ENCODE measurements around the gene IFRD2. TPM values are rescaled to one million over a fixed set of nuclear protein-coding genes. Genes with fewer than 3 reads are reported as not detected.

IFRD2 gene
- total RNA-seq, 4 donors from 2014 or later: 42.0 to 129 (median 56.2) TPM

DNA sequence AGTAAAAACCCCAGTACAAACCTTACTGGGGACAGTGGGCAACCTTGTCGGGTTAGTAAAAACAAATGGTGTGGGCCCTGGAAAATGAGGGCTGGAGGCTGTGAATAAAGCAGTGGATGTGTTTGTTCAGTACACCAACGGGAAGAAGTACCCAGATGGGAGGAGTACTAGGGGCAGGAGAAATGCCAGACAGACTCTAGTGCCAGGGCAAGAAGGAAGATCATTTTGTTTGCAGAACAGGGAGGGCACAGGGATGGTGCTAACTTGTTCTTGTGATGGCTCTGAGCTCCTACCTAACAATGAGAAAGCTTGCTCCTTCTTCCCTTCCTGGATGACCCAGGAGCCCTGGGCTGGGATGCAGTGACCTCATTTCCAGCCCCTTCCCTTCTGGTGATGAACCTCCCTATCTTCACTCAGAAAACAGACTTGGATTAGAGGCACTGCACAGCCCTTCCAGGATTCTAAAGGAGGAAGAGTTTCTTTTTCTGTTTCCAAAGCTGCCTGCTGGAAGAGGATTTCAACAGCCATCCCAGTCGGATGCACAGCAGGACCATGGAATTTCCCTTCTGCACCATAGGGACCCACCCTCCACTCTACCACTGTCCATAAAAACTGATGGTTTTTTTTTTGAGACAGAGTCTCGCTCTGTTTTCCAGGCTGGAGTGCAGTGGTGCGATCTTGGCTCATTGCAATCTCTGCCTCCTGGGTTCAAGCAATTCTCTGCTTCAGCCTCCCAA lies 42.3 kb upstream of the IFRD2 start:
- WGBS, 2 donors: 40 to 49% methylated on average over 5 of the region's 5 CpGs

DNA sequence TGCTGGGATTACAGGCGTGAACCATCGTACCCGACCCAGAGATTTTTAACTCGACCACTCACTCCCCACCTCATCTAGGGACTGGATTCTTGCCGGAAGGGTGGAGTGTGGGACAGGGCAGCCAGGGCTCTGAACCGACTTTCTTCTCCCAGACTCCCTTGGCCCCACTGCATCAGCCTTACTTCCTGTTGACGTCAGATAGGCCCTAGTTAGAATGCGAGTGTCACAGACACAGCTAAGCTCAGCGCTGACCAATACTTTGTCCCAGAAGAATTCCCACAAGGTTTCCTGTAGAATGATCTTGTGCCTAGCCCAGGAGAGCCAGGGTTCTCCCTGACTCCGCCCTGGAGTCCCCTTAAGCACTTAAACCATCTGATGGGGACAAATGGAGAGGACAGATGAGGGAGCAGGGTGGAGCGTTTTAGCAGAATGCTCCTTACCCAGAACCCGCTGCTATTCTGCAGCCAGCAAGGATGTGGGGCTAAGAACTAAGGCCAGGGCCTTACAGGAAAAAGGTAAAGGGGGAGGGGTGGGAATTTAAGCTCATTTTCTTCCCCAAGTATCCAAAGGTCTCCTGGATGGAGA lies 41.6 kb upstream of the IFRD2 start:
- Histone ChIP-seq H3K27me3 (no peaks in the 10 kb centered on the region), H3K36me3 (peaks cover 5 to 36% (median 17%) of the 10 kb centered on the region in 3 donors), H3K4me3 (no peak overlapping the region), H3K9me3 (no peaks in the 10 kb centered on the region), H3K4me1 (peaks cover 0 to 63% (median 41%) of the 10 kb centered on the region in 4 donors), H3K27ac (peak overlapping the region; percentile 51 to 100 (median 83))
- peak in 1 of 2 donors; percentile 58 for DNase-seq (ENCODE audit: low spot score in 2 of 2)
- WGBS, 2 donors: 39 to 40% methylated on average over 12 of the region's 12 CpGs
- peak; percentile 48 to 70 for TF ChIP-seq EP300 (IDR thresholded peaks at IDR 0.05)
- TF ChIP-seq, protein P1, sequence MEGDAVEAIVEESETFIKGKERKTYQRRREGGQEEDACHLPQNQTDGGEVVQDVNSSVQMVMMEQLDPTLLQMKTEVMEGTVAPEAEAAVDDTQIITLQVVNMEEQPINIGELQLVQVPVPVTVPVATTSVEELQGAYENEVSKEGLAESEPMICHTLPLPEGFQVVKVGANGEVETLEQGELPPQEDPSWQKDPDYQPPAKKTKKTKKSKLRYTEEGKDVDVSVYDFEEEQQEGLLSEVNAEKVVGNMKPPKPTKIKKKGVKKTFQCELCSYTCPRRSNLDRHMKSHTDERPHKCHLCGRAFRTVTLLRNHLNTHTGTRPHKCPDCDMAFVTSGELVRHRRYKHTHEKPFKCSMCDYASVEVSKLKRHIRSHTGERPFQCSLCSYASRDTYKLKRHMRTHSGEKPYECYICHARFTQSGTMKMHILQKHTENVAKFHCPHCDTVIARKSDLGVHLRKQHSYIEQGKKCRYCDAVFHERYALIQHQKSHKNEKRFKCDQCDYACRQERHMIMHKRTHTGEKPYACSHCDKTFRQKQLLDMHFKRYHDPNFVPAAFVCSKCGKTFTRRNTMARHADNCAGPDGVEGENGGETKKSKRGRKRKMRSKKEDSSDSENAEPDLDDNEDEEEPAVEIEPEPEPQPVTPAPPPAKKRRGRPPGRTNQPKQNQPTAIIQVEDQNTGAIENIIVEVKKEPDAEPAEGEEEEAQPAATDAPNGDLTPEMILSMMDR (IDR thresholded peaks at IDR 0.05): no peak

More for the DNA sequence above, 42.3 kb upstream of the IFRD2 start:
- no peak for DNase-seq (ENCODE audit: low spot score in 2 of 2)
- H3K36me3 ChIP-seq: peaks cover 5 to 31% (median 17%) of the 10 kb centered on the region in 3 donors
- H3K4me3 ChIP-seq: no peak overlapping the region
- H3K27me3 ChIP-seq: no peaks in the 10 kb centered on the region
- H3K27ac ChIP-seq: peak overlapping the region; percentile 51 to 100 (median 83)
- no peaks in the 10 kb centered on the region for H3K9me3 ChIP-seq
- H3K4me1 ChIP-seq: peaks cover 0 to 65% (median 45%) of the 10 kb centered on the region in 4 donors
- TF ChIP-seq, protein P1 (IDR thresholded peaks at IDR 0.05): no peak
- TF ChIP-seq EP300 (IDR thresholded peaks at IDR 0.05) (no peak), POLR2A (IDR thresholded peaks at IDR 0.05) (no peak)

DNA sequence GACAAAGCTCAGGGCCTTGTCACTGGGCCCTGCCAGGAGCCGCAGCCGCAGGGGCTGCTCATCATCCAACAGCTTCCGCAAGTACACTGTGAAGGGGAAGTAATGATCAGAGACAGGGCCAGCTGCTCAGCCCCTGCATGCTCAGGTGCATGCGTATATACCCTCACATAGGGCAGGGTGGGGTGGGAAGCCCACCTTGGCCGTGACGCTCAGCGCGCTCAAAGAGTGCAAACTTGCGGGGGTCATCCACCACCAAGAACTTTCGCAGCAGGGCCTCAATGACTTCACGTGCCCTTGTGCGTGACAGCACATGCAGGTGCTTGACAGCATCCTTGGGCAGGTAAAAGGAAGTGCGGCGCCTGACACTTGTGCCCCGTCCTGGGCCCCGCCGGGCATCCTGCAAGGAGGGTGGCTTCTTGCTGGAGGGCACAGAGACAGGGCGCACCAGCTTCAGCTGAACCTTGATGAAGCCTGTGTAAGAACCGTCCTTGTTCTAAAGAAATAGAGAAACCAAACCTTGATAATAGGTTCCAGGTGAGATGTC lies 39.2 kb upstream of the IFRD2 start:
- H3K27ac ChIP-seq: no peak overlapping the region
- DNase-seq (ENCODE audit: low spot score in 2 of 2): no peak
- no peak overlapping the region for H3K4me3 ChIP-seq
- WGBS, 2 donors: 87 to 94% methylated on average over 12 to 16 of the region's 19 CpGs
- H3K36me3 ChIP-seq: peaks cover 5 to 39% (median 17%) of the 10 kb centered on the region in 3 donors
- H3K27me3 ChIP-seq: no peaks in the 10 kb centered on the region
- no peaks in the 10 kb centered on the region for H3K9me3 ChIP-seq
- TF ChIP-seq EP300 (IDR thresholded peaks at IDR 0.05) (no peak), POLR2A (IDR thresholded peaks at IDR 0.05) (no peak)
- TF ChIP-seq, protein P1 (IDR thresholded peaks at IDR 0.05): no peak
- H3K4me1 ChIP-seq: peaks cover 0 to 67% (median 41%) of the 10 kb centered on the region in 4 donors

DNA sequence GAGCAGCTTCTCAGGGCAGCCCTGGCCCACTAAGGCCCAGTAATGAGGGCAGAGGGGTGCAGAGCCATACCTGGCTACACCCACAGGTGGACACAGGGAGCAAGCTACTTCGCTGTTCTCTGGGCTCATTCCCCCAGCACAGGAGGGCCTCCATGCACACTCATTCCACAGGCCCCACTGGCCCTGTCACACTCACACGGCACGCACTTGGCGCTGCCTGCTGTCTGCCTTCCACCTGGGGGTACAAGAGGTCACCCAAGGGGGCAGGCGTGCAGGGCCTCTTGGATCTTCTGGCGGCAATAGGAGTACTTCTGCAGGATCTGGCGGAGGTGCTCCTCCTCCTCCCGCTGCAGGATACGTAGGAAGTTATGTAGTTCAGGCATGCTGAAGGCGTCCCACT lies 38.1 kb upstream of the IFRD2 start:
- no peak for TF ChIP-seq POLR2A (IDR thresholded peaks at IDR 0.05)
- TF ChIP-seq EP300 (IDR thresholded peaks at IDR 0.05): no peak
- TF ChIP-seq, protein P1 (IDR thresholded peaks at IDR 0.05): no peak

More for the DNA sequence above, 38.1 kb upstream of the IFRD2 start:
- H3K4me1 ChIP-seq: peaks cover 0 to 67% (median 29%) of the 10 kb centered on the region in 4 donors
- H3K27ac ChIP-seq: no peak overlapping the region
- WGBS, 2 donors: 86 to 89% methylated on average over 7 to 9 of the region's 10 CpGs
- no peak overlapping the region for H3K4me3 ChIP-seq
- H3K9me3 ChIP-seq: no peaks in the 10 kb centered on the region
- H3K27me3 ChIP-seq: no peaks in the 10 kb centered on the region
- DNase-seq (ENCODE audit: low spot score in 2 of 2): no peak
- H3K36me3 ChIP-seq: peaks cover 5 to 50% (median 17%) of the 10 kb centered on the region in 3 donors
